ENCODE data around the gene DDX31.

Gene DDX31

GRCh38 chr9:132663851-132664250 lies 5.9 kb downstream of the DDX31 start:
- Histone ChIP-seq H2BK120ac (ENCODE audit: low read depth, low read length) (no peak overlapping the region), H3K9me3 (replicated peaks in 1 of 2; ENCODE audit: control insufficient read depth in 2 of 2, insufficient read depth in 1 of 2, low read depth in 1 of 2, low read length in 2 of 2) (no peaks in the 10 kb centered on the region), H3K18ac (ENCODE audit: low read length) (no peak overlapping the region), H3K9ac (ENCODE audit: low read depth, low read length, poor library complexity) (no peak overlapping the region), H4K91ac (ENCODE audit: low read depth, low read length, poor library complexity) (no peak overlapping the region), H3K27ac (replicated peaks; ENCODE audit: low read length) (no peak overlapping the region), H3K4me1 (ENCODE audit: control insufficient read depth in 2 of 2, insufficient read depth in 1 of 2, low read depth in 1 of 2, low read length in 2 of 2) (peaks cover 0 to 3% of the 10 kb centered on the region in 2 donors), H2AFZ (ENCODE audit: low read length) (no peak overlapping the region), H3K14ac (ENCODE audit: low read length) (no peak overlapping the region), H2BK15ac (ENCODE audit: low read length) (no peak overlapping the region), H3K4me2 (ENCODE audit: insufficient read depth, low read length, poor library complexity, severe bottlenecking) (no peak overlapping the region), H3K4ac (ENCODE audit: low read length) (no peak overlapping the region), H3K23ac (ENCODE audit: low read depth, low read length, poor library complexity) (no peak overlapping the region), H3K36me3 (replicated peaks in 1 of 2; ENCODE audit: control insufficient read depth in 2 of 2, insufficient read depth in 2 of 2, low read length in 2 of 2) (peaks cover 10 to 55% of the 10 kb centered on the region in 2 donors), H3K27me3 (ENCODE audit: control insufficient read depth in 3 of 3, insufficient read depth in 3 of 3, low read depth in 1 of 3, low read length in 3 of 3) (no peaks in the 10 kb centered on the region), H4K8ac (ENCODE audit: low read depth, low read length) (no peak overlapping the region), H3K4me3 (ENCODE audit: low read length in 2 of 2) (no peak overlapping the region), H2BK5ac (ENCODE audit: low read length) (no peak overlapping the region), H3K79me1 (ENCODE audit: low read depth, low read length) (peaks cover 2% of the 10 kb centered on the region), H2BK12ac (ENCODE audit: low read length) (no peak overlapping the region), H2AK5ac (ENCODE audit: low read depth, low read length) (no peak overlapping the region)
- DNase-seq (ENCODE audit: low spot score), result no peak
- WGBS, 2 donors (ENCODE audit: extremely low coverage in 2 of 2, insufficient read length in 2 of 2, insufficient replicate concordance in 1 of 2), result no CpG with 5 or more reads among the region's 2 CpGs

DNA sequence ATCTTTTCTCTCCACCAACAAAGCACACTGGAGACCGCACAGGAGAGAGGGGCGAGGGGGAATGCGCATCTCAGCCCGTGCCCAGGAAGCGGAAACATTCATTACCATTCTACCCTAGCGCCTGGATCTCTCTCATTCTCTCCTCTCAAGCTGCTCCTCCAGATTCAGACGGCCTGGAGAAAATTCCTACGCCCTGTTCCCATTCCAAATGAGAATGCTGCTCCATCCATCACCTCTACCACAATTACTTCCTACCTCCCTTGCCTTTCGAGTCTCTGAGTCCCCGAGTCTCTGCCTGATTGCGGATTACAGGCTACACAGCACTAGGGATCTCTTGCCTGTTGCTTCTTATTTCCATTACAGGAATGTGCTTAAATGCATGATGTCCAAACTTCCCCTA lies 6.7 kb downstream of the DDX31 start:
- H4K91ac ChIP-seq (ENCODE audit: low read depth, low read length, poor library complexity), result no peak overlapping the region
- no peak overlapping the region for H3K4ac ChIP-seq (ENCODE audit: low read length)
- peaks cover 0 to 3% of the 10 kb centered on the region in 2 donors for H3K4me1 ChIP-seq (ENCODE audit: control insufficient read depth in 2 of 2, insufficient read depth in 1 of 2, low read depth in 1 of 2, low read length in 2 of 2)
- no peak overlapping the region for H2AK5ac ChIP-seq (ENCODE audit: low read depth, low read length)
- H4K8ac ChIP-seq (ENCODE audit: low read depth, low read length), result no peak overlapping the region
- WGBS, 2 donors (ENCODE audit: extremely low coverage in 2 of 2, insufficient read length in 2 of 2, insufficient replicate concordance in 1 of 2), result no CpG with 5 or more reads among the region's 11 CpGs
- no peak overlapping the region for H3K9ac ChIP-seq (ENCODE audit: low read depth, low read length, poor library complexity)
- H2BK120ac ChIP-seq (ENCODE audit: low read depth, low read length), result no peak overlapping the region
- H3K36me3 ChIP-seq (replicated peaks in 1 of 2; ENCODE audit: control insufficient read depth in 2 of 2, insufficient read depth in 2 of 2, low read length in 2 of 2), result peaks cover 10 to 61% of the 10 kb centered on the region in 2 donors
- no peak overlapping the region for H3K14ac ChIP-seq (ENCODE audit: low read length)
- H3K4me3 ChIP-seq (ENCODE audit: low read length in 2 of 2), result no peak overlapping the region
- peaks cover 2% of the 10 kb centered on the region for H3K79me1 ChIP-seq (ENCODE audit: low read depth, low read length)
- no peak overlapping the region for H2BK15ac ChIP-seq (ENCODE audit: low read length)
- H3K27ac ChIP-seq (replicated peaks; ENCODE audit: low read length), result no peak overlapping the region
- no peak overlapping the region for H3K23ac ChIP-seq (ENCODE audit: low read depth, low read length, poor library complexity)
- no peak overlapping the region for H3K18ac ChIP-seq (ENCODE audit: low read length)
- DNase-seq (ENCODE audit: low spot score), result peak; percentile 3
- no peak overlapping the region for H2BK12ac ChIP-seq (ENCODE audit: low read length)
- H3K27me3 ChIP-seq (ENCODE audit: control insufficient read depth in 3 of 3, insufficient read depth in 3 of 3, low read depth in 1 of 3, low read length in 3 of 3), result no peaks in the 10 kb centered on the region
- H2AFZ ChIP-seq (ENCODE audit: low read length), result no peak overlapping the region
- H2BK5ac ChIP-seq (ENCODE audit: low read length), result no peak overlapping the region
- no peak overlapping the region for H3K4me2 ChIP-seq (ENCODE audit: insufficient read depth, low read length, poor library complexity, severe bottlenecking)
- H3K9me3 ChIP-seq (replicated peaks in 1 of 2; ENCODE audit: control insufficient read depth in 2 of 2, insufficient read depth in 1 of 2, low read depth in 1 of 2, low read length in 2 of 2), result no peaks in the 10 kb centered on the region

DNA sequence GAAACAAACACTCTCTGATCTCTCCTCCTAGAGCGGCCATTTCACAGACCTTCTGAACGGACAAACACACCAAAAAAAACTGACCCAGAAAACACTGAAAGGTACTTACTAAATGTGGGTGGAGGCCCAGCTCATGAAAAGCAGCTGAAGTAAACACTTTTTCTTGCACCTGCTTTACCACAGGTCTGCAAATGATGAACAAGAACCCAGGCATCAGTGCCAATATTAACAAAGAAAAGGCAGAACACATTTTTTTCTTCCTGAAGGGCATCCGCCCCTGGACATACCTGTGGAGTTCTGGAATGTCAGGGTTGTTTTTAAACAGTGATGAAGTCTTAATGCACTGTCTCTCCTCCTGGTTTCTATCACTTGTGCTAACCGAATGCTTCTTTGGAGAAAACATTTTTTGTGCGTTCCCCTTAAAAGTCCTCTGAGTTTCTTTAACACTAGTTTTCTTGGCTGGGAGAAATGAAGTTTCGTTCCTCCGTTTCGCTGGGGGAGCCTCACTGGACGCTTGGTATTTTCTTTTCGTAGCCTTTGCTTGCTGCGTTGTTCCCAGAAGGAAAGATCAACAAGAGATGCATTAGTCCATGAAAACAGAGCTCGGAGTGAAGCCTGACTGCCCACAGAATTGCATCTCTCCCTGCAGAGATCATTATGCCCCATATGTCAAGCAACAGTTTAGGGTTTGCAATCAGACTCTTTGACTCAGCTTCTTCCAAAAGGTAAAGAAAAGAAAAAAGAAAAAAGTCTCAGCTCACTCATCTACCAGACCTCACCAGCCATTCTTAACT lies 7.4 kb downstream of the DDX31 start:
- no peak overlapping the region for H3K23ac ChIP-seq (ENCODE audit: low read depth, low read length, poor library complexity)
- H3K4me3 ChIP-seq (ENCODE audit: low read length in 2 of 2), result no peak overlapping the region
- H4K91ac ChIP-seq (ENCODE audit: low read depth, low read length, poor library complexity), result no peak overlapping the region
- H3K79me1 ChIP-seq (ENCODE audit: low read depth, low read length), result peaks cover 2% of the 10 kb centered on the region
- H4K8ac ChIP-seq (ENCODE audit: low read depth, low read length), result no peak overlapping the region
- H3K18ac ChIP-seq (ENCODE audit: low read length), result no peak overlapping the region
- no peak overlapping the region for H2AK5ac ChIP-seq (ENCODE audit: low read depth, low read length)
- no peak overlapping the region for H2BK12ac ChIP-seq (ENCODE audit: low read length)
- no peak overlapping the region for H3K9ac ChIP-seq (ENCODE audit: low read depth, low read length, poor library complexity)
- no peaks in the 10 kb centered on the region for H3K27me3 ChIP-seq (ENCODE audit: control insufficient read depth in 3 of 3, insufficient read depth in 3 of 3, low read depth in 1 of 3, low read length in 3 of 3)
- H3K27ac ChIP-seq (replicated peaks; ENCODE audit: low read length), result no peak overlapping the region
- H2AFZ ChIP-seq (ENCODE audit: low read length), result no peak overlapping the region
- no peak overlapping the region for H2BK15ac ChIP-seq (ENCODE audit: low read length)
- peaks cover 15 to 63% of the 10 kb centered on the region in 2 donors for H3K36me3 ChIP-seq (replicated peaks in 1 of 2; ENCODE audit: control insufficient read depth in 2 of 2, insufficient read depth in 2 of 2, low read length in 2 of 2)
- H3K9me3 ChIP-seq (replicated peaks in 1 of 2; ENCODE audit: control insufficient read depth in 2 of 2, insufficient read depth in 1 of 2, low read depth in 1 of 2, low read length in 2 of 2), result no peaks in the 10 kb centered on the region
- no peak overlapping the region for H2BK5ac ChIP-seq (ENCODE audit: low read length)
- H3K4me2 ChIP-seq (ENCODE audit: insufficient read depth, low read length, poor library complexity, severe bottlenecking), result no peak overlapping the region
- WGBS, 2 donors (ENCODE audit: extremely low coverage in 2 of 2, insufficient read length in 2 of 2, insufficient replicate concordance in 1 of 2), result no CpG with 5 or more reads among the region's 12 CpGs
- DNase-seq (ENCODE audit: low spot score), result no peak
- no peak overlapping the region for H3K14ac ChIP-seq (ENCODE audit: low read length)
- no peak overlapping the region for H3K4ac ChIP-seq (ENCODE audit: low read length)
- peaks cover 0 to 3% of the 10 kb centered on the region in 2 donors for H3K4me1 ChIP-seq (ENCODE audit: control insufficient read depth in 2 of 2, insufficient read depth in 1 of 2, low read depth in 1 of 2, low read length in 2 of 2)
- no peak overlapping the region for H2BK120ac ChIP-seq (ENCODE audit: low read depth, low read length)

DNA sequence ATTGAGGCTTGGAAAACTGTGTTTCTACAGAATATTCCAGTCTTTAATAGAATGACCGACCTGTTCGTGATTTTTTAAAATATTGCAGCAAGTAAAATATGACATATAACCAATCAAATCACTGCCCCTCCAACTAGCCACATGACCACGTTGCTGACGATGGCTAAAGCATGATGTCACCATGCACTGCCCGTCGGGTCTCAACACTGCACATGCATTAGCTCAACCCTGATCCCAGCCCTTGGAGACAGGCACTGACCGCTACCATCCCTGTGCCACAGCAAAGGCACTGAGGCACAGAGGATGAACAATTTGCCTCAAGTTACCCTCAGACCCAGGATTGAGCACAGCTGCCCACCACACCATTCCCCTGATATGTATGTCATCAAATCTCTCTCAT lies 13.5 kb downstream of the DDX31 start:
- H3K14ac ChIP-seq (ENCODE audit: low read length), result no peak overlapping the region
- H2BK5ac ChIP-seq (ENCODE audit: low read length), result no peak overlapping the region
- H2BK120ac ChIP-seq (ENCODE audit: low read depth, low read length), result no peak overlapping the region
- no peak overlapping the region for H3K18ac ChIP-seq (ENCODE audit: low read length)
- no peak overlapping the region for H3K4me3 ChIP-seq (ENCODE audit: low read length in 2 of 2)
- peaks cover 2% of the 10 kb centered on the region for H3K79me1 ChIP-seq (ENCODE audit: low read depth, low read length)
- H2AFZ ChIP-seq (ENCODE audit: low read length), result no peak overlapping the region
- H3K4me1 ChIP-seq (ENCODE audit: control insufficient read depth in 2 of 2, insufficient read depth in 1 of 2, low read depth in 1 of 2, low read length in 2 of 2), result no peaks in the 10 kb centered on the region
- no peaks in the 10 kb centered on the region for H3K27me3 ChIP-seq (ENCODE audit: control insufficient read depth in 3 of 3, insufficient read depth in 3 of 3, low read depth in 1 of 3, low read length in 3 of 3)
- H3K36me3 ChIP-seq (replicated peaks in 1 of 2; ENCODE audit: control insufficient read depth in 2 of 2, insufficient read depth in 2 of 2, low read length in 2 of 2), result peaks cover 19 to 83% of the 10 kb centered on the region in 2 donors
- no peak for DNase-seq (ENCODE audit: low spot score)
- H2AK5ac ChIP-seq (ENCODE audit: low read depth, low read length), result no peak overlapping the region
- no peak overlapping the region for H4K8ac ChIP-seq (ENCODE audit: low read depth, low read length)
- no peak overlapping the region for H2BK15ac ChIP-seq (ENCODE audit: low read length)
- no peak overlapping the region for H2BK12ac ChIP-seq (ENCODE audit: low read length)
- no peak overlapping the region for H3K4ac ChIP-seq (ENCODE audit: low read length)
- H4K91ac ChIP-seq (ENCODE audit: low read depth, low read length, poor library complexity), result no peak overlapping the region
- no CpG with 5 or more reads among the region's 7 CpGs for WGBS, 2 donors (ENCODE audit: extremely low coverage in 2 of 2, insufficient read length in 2 of 2, insufficient replicate concordance in 1 of 2)
- no peaks in the 10 kb centered on the region for H3K9me3 ChIP-seq (replicated peaks in 1 of 2; ENCODE audit: control insufficient read depth in 2 of 2, insufficient read depth in 1 of 2, low read depth in 1 of 2, low read length in 2 of 2)
- no peak overlapping the region for H3K9ac ChIP-seq (ENCODE audit: low read depth, low read length, poor library complexity)
- no peak overlapping the region for H3K4me2 ChIP-seq (ENCODE audit: insufficient read depth, low read length, poor library complexity, severe bottlenecking)
- H3K27ac ChIP-seq (replicated peaks; ENCODE audit: low read length), result no peak overlapping the region
- H3K23ac ChIP-seq (ENCODE audit: low read depth, low read length, poor library complexity), result no peak overlapping the region
